NB4 (cell line): Measurements from ENCODE around the gene DNAJC15.

Experiments used
- DNase-seq: peaks from one replicate; pipeline ENCODE4 v3.0.0; 2010; ENCODE audit warnings: low read depth
- H3K4me3 ChIP-seq: one replicate; pipeline ENCODE4 v1.5.1; 2011; ENCODE audit warnings: mild to moderate bottlenecking, low read depth, low read length, moderate library complexity
- MYC ChIP-seq: IDR thresholded peaks from 2 replicates; pipeline ENCODE4 v1.6.1; 2011; ENCODE audit warnings: low read depth, low read length
- POLR2A ChIP-seq: IDR thresholded peaks from 2 replicates; pipeline ENCODE4 v1.6.1; 2011; ENCODE audit warnings: mild to moderate bottlenecking; ENCODE audit not compliant: insufficient read length; ENCODE audit errors: extremely low read depth
- TF ChIP-seq, protein P1 (sequence below): IDR thresholded peaks from one replicate; pipeline ENCODE4 v1.5.1; 2012; ENCODE audit warnings: low read depth, low read length
- TF ChIP-seq, protein P2 (sequence below): IDR thresholded peaks from 2 replicates; pipeline ENCODE4 v1.6.1; 2011; ENCODE audit warnings: low read depth, low read length

The DNAJC15 gene

DNA sequence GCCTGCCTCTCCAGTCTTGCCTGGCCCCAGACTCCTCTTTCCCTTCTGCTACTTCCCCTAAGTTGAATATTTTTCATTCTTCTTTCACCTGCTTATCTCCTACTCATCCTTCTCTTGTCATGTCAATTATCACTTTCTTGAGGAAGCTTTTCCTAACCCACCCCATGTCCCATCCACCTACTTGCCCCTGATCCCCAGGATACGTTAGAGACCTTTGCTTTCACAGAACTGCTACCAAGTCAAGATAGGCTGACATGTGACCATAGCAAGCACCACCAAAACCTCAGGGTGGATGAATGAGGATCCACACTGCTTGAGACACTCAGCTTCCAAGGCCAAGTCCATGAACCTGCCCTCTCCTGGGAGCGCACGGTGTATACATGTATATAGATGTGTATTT lies 131.5 kb downstream of the DNAJC15 start:
- DNase-seq: no peak
- TF ChIP-seq, protein P1, sequence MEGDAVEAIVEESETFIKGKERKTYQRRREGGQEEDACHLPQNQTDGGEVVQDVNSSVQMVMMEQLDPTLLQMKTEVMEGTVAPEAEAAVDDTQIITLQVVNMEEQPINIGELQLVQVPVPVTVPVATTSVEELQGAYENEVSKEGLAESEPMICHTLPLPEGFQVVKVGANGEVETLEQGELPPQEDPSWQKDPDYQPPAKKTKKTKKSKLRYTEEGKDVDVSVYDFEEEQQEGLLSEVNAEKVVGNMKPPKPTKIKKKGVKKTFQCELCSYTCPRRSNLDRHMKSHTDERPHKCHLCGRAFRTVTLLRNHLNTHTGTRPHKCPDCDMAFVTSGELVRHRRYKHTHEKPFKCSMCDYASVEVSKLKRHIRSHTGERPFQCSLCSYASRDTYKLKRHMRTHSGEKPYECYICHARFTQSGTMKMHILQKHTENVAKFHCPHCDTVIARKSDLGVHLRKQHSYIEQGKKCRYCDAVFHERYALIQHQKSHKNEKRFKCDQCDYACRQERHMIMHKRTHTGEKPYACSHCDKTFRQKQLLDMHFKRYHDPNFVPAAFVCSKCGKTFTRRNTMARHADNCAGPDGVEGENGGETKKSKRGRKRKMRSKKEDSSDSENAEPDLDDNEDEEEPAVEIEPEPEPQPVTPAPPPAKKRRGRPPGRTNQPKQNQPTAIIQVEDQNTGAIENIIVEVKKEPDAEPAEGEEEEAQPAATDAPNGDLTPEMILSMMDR: no peak
- TF ChIP-seq, protein P2, sequence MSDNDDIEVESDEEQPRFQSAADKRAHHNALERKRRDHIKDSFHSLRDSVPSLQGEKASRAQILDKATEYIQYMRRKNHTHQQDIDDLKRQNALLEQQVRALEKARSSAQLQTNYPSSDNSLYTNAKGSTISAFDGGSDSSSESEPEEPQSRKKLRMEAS: no peak
- no peak overlapping the region for H3K4me3 ChIP-seq

DNA sequence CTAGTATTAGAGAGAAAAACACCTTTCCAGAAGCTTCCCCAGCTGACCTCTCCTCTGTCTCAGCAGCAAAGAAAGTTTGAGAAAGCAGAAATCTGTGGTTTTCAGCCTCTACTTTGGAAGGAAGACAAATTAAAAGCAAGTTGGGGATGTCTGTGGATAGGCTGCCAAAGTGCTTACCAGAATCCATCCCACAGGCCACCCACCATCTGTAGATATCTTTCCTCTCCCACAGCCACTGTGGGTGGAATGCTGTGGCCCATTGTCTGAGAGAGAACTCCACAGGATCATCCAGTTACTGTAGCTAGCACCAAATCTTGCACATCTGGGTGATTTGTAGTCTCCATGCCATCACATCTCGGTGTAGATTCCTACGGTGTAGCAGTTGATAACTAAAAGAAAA lies 133.5 kb downstream of the DNAJC15 start:
- no peak overlapping the region for H3K4me3 ChIP-seq
- DNase-seq: no peak
- TF ChIP-seq POLR2A (no peak), MYC (no peak)
- TF ChIP-seq, protein P1: no peak
- TF ChIP-seq, protein P2: no peak

DNA sequence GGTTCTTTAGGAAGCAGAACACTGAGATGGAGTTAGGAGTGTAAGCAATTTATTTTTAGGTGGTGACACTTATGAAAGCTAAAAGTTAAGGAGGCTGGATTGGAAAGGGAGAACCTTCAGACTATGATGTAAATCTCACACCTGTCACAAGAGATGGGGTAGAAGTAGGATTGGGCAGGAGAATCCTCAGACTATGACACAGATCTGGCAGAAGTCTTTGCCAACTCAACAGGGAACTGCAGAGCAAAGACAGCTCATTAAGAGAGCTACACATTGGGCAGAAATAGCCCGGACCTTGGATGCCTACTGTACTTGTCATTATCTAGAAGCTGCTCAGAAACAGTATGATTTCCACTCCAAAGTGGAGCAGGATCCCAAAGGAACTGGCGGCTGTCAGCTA lies 134.4 kb downstream of the DNAJC15 start:
- H3K4me3 ChIP-seq: no peak overlapping the region
- DNase-seq: no peak
- TF ChIP-seq, protein P2: no peak
- TF ChIP-seq MYC (no peak), POLR2A (no peak)
- TF ChIP-seq, protein P1: no peak

DNA sequence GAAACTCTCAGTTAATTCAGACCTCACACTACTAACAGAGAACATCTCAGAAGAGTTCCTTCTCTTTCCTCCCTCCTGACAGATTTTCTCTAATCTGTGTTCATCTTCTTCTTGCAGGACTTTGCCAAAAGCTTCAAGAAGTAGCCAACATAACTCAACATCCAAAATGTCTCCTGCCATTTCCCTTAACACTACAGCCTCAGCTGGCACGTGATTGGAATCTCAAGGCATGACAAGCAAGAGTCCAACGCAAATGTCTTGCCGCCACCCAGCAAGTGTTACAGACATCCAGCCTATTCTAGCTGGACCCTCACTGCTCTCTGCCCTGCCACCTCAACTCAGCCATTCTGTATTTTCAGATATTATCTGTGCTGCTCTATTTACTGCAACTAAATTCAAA lies 135.1 kb downstream of the DNAJC15 start:
- TF ChIP-seq, protein P1: no peak
- TF ChIP-seq, protein P2: no peak
- no peak for TF ChIP-seq MYC
- no peak for TF ChIP-seq POLR2A
- no peak for DNase-seq
- H3K4me3 ChIP-seq: no peak overlapping the region

DNA sequence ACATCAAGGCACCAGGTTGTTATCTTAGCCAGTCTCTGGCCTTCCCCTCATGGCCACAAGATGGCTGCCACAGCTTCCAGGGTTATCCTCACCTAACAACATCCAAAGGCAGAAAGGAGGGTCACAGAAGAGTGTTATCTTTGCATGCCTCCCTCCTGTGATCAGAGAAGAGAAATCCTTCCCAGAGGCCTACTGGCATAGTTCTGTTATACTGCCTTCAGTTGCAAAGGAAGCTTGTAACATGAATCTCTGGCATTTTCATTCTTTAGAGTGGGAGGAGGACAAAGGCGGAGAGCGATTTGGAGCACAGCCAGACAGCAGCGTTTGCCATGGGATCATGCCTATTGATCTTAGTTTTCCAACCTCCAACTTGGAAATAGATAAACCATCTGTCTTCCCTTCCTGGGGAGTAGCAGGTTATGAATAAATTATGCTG lies 135.7 kb downstream of the DNAJC15 start:
- TF ChIP-seq, protein P1: no peak
- TF ChIP-seq, protein P2: no peak
- TF ChIP-seq POLR2A (no peak), MYC (no peak)
- DNase-seq: no peak
- H3K4me3 ChIP-seq: no peak overlapping the region
